Stimulated activated CD4-positive, alpha-beta T cell treated with anti-CD3 and anti-CD28 coated beads, Interleukin-15, amount 100 ng/mL, for 48 hours (primary cell): ENCODE data around the gene DNAJB12.
"Not testable (repeated sequence)": the region's sequence is repeated elsewhere in the genome, so short reads cannot be mapped to it uniquely, and the experiment has no call there.

ENCODE experiments used
- DNase-seq, 2 donors: peaks; one replicate each; pipeline ENCODE4 v3.0.0-alpha.2; 2020; ENCODE audit warnings: low read depth in 2 of 2

The DNAJB12 gene

DNA sequence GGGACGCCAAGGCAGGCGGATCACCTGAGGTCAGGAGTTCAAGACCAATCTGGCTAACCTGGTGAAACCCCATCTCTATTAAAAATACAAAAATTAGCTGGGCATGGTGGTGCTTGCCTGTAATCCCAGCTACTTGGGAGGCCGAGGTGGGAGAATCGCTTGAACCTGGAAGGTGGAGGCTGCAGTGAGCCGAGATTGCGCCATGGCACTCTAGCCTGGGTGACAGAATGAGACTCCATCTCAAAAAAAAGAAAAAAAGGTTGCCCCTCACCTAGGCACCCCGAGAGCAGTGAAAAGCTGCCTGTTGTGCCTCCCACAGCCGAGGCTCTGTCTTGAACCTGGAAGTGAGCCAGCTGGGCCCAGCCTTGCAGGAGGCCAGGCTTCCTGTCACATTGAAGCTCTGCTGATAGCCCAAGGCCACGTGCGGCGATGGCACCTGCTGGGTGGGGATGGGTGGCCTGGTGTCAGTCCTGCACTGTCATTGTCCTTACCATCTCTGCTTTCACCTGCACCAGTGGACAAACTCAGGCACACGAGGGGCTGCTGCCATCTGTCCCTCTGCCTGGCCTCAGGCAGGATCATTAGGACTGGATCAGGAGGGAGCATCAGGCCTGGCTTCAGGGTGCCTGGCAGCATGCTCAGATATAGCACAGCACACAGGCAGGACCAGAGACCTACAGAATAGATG lies 37.8 kb downstream of the DNAJB12 start:
- DNase-seq, result no peak

DNA sequence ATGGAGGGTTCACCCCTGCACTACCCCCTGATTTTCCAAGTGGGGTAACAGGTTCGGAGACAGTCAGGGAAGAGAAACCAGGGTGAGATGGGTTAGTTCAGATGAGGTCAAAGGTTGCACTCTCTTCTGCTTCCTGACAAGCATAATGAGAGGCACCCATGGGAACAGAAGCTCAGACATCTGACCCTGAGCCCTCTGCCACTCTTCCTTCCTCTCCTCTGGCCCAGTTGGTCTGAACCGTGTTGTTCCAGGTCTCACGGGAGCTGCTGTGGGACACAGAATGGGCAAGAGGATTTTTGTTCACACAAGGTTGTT lies 38.4 kb downstream of the DNAJB12 start:
- no peak for DNase-seq

DNA sequence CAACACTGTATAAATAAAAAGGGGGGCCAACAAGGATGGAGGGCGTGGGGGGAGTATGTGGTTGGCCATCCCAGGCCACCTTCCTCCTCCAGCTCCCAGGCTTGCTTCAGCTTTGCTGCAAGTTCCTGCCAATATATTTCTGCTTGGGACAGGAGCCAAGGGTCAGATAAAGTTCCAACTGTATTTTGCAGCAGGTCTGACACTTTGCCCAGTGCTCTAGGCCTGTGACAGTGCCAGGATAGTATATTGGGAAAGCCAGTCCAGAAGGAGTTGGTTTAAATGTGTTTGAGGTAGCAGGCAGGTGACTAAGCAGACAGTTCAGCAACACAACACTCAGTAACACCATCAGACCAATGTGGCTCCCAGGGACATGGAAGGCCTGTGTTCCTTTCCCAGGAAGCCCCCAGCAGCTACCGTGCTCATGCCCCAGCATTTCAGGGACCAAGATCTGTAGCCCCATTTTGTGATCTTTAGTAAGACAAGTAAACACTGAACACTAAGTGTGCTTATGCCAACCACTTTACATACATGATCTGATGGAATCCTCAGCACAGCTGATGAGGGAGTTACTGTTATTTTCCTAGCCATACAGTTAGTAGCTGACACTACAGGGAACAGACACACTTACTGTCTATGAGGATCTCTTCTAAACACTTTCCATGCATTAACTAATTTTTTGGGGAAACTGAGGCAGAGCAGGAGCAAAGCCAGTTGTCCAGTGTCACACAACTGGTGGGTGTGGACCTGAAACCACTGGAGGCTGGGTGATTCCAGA lies 38.9 kb downstream of the DNAJB12 start:
- DNase-seq, result no peak

DNA sequence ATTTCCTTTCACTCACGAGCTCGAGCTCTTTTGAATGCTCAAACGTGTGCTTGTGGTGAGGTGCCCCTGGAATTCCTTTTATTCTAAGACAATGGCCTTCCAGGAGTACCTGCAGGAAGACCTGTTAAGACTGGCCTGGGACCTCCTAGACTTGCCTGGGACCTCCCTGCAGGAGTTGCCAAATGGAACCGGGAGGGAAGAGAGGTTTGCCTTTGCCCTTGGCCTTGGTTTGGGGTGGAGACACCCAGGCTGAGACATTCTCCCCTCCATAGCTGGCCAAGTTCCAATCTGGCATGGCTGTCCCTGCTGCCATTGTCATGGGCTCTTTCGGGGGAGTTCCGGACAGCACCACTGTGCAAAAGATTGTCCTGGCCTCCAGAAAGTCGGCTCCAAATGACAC lies 39.7 kb downstream of the DNAJB12 start:
- DNase-seq, result no peak

DNA sequence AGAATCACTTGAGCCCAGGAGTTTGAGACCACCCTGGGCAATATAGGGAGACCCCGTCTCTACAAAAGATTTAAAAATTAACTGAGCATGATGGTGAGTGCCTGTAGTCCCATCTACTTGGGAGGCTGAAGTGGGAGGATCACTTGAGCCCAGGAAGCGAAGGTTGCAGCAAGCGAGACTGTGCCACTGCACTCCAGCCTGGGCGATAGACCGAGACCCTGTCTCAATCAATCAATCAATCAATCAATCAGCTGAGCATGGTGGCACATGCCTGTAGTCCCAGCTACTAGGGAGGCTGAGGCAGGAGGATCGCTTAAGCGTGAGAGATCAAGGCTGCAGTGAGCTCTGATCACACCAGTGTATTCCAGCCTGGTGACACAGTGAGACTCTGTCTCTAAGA lies 40.5 kb downstream of the DNAJB12 start:
- DNase-seq, result no peak

DNA sequence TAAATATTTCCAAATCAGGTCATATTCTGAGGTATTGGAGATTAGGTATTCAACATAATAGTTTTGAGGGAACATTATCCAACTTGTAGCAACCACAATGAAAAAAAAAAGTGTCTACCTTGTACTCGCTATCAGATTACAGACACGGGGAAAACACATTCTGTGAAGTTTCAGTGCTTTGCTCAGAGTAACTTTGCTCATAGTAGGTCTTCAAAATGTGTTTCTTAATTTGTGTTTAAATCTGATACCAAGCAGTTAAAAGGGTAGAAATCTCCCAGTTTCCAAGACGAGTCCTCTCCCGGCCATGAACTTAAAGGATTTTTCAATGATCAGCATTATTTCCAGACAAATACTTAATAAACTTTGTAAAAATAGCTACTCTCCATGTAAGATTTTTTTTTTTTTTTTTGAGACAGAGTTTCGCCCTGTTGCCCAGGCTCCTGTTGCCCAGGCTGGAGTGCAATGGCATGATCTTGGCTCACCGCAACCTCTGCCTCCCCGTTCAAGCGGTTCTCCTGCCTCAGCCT lies 41.8 kb downstream of the DNAJB12 start:
- no peak for DNase-seq

DNA sequence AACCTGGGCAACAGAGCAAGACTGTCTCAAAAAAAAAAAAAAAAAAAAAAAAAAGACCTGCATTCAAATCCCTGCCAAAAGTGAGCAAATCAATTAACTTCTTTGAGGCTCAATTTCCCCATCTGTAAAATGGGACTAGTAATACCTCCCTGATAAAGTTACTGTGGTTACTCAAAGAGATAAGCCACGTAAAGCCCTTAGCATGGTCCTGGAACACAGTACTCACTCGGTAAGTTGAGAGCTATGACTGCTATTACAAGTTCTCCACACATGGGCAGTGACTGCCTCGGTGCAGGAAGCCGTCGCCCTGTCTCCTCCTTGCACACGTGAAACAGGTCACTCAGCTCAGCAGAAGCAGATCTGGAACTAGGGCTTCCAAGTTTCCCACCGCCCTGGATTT lies 43.1 kb downstream of the DNAJB12 start:
- no peak for DNase-seq

DNA sequence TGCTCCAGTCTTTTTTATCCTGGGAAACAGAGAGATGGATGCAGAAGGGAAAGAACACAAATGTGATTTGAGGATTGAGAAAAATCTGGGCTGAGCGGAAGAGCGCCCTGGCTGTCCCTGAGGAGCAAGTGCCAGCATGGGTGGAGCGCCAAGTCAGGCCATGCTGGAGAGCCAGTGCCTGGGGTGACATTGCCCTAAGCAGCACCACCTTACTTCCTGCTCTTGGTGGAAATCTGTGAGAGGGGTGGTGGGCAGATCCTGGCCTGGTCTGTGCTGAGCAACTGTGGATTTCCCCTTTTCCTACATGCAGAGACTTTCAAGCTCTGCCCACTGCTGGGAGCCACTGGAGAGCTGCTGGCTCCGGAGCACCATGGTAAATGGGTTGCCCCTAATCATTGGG lies 44.1 kb downstream of the DNAJB12 start:
- no peak for DNase-seq

DNA sequence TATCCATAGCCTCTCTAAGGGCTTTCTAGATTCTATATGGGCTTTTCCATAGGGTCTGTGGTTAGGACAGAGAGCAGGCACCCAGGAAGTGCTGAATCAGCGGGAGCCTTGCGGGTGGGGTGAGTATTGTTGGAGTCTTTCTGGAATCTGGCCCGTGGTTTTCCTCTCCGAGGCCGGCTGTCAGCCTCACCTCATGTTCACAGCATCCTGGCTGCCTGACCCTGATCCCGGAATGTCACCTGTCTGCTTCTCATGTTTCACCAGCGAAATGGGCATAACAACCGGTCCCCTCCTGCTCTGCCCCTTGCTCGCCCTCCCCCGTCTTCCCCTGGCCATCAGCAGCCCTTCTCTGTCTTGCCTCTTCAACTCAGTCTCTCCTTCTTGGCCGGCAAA lies 44.5 kb downstream of the DNAJB12 start:
- DNase-seq, result no peak

DNA sequence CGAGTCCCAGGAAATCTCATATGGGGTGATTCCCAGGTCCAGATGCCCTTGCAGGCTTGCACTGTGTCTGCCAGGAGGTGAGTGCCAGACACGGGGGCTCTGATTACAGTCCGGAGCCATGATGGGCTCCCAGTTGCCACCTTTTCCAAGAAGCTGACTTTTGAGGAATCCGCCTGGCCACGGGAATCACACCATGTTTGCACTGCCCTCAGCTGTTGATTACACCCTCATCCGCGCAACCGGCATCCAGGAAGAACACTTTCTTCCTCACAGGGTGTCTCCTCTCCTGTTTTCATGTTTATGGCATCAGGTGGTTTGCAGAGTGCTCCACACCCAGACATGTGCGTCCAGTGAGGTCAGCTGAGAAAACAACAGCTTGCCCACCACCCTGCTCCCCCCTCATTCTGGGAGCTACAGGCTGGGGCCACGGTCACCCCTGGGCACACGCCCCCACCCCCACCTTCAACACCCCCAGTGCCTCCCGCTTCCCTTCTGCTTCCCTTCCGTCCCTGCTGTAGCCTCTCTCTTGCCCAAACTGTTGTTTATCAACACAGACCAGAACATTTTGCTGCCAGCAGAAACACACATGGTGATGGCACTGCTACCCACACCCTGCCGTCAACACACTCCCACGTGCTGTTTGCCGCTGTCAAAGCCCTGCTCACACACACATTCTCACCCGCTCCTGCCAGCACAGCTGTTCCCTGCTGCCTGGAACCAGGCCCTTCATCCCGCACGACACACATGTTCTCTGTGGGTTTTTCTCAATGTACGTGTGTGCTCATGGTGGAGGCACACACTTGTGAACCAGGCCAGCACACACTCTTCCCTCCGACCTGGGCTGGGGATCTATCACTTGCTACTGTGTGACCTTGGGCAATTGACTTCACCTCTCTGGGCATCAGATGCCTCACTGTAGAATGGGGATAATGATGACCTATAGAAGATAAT lies 45.2 kb downstream of the DNAJB12 start:
- no peak for DNase-seq

DNA sequence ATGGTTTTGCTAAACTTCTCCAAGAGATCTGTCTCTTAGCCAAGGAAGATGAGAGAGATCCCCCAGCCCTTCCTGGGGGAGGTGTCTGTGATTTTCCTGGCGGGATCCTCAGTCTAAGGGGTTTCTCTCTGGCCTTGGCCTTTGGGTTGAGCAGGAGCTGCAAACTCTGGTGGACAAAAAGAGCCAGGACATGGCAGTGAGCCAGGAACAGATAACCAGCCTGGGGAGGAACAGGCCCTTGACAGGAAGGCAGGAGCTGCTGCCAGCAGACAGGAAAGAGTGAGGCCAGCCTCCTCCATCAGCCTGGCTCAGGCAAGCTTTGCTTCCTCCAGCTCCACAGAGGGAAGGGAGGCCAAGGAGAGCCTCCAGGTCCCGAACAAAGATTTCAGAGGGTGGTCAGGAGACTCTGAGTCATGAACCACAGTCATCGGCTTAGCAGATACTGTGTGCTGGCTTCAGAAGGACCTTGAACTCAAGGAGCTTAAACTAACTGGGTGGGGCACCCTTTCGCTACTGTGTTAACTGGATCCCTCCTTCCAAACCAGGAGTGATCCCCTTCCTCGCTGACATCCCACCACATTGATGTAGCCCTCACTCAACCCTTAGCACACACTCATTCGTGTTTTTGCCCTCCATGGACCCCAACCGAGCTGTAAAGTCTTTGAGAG lies 46.3 kb downstream of the DNAJB12 start:
- no peak for DNase-seq

DNA sequence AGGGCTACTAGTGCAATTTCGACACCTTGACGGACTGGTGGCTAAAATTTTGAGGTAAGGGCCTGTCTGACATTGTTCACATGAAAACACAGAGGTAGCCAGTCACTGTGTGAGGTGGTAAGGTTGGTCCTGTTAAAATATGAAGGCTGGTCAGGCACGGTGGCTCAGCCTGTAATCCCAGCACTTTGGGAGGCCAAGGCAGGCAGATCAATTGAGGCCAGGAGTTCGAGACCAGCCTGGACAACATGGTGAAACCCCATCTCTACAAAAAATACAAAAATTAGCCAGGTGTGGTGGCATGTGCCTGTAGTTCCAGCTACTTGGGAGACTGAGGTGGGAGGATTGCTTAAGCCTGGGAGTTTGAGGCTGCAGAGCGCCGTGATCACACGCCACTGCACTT lies 47.0 kb downstream of the DNAJB12 start:
- DNase-seq, result not testable (repeated sequence)

DNA sequence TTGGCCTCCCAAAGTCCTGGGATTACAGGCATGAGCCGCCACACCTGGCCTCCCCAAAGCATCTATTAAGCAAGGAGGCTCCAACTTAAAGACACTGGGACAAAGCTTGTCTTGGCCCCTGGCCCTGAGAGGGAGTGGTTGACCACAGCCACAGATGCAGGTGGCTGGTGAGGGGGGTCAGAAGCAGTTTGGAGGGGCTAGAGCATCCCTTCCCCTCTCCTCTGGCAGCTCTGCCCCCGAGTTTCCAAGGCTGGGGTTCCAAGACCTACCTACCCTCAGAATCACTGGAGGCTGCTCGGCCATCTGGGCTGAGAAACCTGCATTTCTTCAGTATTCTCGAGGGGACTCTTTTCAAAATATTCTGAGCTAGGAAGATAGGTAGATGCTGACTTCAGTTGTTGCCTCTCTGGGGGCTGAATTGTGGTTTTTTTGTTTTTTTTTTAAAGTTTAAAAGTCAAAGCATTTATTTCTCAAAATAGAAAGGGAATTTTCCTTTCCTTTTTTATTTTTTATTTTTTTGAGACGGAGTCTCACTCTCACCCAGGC lies 48.4 kb downstream of the DNAJB12 start:
- DNase-seq, result no peak

DNA sequence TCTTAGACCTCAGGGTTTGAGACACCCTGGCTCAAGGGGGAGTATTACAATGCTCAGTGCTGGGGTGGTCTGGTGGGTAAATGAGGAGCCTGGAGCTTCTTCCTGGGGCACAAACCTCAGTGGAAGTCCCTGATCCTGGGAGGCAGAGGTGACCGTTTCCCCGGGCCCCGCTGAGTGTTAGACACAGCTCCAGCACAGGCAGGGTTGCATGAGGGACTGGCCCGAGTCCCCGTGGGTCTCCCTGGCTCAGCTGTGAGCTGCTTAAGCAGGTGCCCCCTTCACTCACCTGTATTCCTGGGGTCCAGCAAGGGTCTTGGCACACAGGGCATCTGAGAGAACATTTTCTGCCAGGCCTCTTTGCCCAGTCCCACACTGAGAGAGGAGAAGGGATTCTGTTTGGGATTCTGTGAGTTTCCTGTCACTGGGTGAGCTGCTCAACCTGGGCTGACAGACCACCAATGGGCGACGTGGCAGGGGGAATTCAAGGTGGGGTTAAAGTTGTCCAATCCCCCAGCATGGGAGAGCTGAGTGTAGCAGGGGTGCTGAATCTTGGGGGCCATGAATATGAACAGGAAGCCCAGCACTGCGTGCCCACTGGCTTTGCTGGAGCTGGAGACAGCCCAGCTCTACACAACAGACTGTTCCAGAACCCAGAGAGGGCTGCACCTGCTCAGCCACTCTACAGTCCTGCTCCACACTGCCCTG lies 51.1 kb downstream of the DNAJB12 start:
- no peak for DNase-seq

DNA sequence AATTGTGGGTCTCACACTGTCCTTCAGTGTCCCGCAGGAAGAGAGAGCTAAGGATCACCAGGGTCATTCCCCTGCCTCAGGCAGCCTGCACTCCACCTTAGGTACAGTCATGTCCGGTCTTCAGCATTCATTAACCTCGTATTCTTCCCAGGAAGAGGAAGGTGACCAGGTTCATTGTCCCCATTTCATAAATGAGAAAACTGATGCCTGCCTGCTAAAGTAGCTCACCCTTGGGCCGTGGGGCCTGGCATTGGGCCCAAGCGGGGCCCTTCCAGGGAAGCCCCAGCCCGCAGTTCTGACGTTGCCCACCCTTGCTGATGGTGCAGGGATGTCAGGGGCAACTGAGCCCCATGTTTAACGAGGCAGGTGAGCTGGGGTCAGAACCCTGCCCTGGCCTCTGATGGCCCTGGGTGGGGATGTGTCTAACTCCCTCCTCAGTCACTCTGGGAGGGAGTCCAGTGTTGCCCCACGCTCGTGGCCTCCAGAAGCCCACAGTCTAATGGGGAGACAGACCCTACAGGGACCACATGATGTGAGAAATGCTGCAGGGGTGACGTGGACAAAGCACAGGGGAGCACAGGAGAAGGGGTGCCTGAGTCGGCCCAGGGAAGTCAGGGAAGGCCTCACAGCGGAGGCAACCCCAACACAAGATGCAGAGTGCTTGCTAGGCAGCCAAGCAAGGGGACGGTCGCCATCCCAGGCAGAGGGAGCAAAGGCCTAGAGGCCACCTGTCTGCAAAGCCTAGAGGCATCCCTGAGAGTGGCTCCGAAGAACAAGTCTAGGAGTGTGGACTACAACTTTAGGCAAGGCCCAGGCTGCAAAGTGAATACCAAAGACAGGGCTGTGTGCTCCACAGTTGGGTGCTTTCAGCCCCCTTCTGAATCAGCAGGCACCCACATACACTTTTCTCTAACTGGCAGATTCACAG lies 55.9 kb downstream of the DNAJB12 start:
- DNase-seq, result no peak

DNA sequence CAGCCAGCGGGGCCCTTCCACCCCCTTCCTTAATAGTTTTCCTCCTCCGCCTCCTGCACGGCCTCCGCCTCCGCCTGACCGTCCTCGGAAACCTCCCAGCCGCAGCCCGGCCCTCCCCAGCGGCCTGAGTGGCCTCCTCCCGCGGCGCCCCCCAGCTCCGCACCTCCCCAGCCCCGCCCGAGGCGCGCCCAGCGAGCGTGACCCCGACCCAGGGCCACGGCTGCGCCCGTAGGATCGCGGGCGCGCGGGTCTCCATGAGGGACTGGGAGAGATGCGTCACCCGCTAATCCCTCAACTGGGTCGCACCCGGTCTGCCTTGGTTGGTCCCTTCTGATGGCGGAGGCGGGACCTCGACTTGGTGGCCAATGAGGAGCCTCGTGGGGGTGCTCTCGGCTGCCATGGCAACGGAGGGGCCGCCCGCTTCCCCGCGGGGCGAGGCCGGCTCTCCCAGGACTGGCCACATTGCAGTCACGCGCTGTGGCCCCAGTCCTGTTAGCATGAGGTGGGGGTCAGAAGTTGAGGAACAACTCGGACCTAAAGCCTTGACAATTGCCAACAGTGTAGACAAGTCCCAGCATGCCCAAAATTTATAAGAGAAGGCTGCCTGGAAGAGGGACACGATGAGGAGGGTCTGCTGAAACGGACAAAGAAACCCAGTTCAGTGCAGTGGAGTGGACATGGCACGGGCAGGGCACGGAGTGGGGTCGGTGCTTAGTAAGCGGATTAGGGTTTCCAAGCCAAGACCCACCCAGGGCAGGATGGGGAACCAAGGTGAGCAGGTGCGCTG lies 56.7 kb downstream of the DNAJB12 start:
- DNase-seq, result peak; percentile 95 to 96

DNA sequence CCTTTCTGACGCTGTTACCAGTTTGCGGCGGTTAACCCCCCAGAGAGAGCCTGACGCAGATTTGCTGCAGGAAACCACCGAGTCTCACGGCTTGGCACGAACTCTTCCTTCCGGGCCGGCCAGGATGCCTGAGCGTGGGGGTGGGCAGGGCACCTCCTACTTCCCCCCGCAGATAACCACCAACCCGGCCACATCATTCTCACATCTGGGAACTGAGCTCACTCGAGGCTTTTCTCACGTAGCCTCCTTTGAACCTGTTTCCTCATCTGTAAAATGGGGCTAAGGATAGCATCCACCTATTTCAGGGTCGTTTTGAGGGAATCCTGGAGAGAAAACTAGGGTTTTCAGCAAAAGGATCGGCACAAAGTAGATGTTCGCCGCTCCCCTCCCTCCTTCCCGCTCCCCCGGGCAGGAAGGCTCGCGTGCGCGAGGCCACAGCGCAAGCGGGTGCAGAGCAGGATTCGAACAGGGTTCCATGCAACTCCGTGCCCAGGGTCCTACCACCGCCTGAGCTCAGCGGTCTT lies 57.4 kb downstream of the DNAJB12 start:
- DNase-seq, result peak; percentile 94 to 98

DNA sequence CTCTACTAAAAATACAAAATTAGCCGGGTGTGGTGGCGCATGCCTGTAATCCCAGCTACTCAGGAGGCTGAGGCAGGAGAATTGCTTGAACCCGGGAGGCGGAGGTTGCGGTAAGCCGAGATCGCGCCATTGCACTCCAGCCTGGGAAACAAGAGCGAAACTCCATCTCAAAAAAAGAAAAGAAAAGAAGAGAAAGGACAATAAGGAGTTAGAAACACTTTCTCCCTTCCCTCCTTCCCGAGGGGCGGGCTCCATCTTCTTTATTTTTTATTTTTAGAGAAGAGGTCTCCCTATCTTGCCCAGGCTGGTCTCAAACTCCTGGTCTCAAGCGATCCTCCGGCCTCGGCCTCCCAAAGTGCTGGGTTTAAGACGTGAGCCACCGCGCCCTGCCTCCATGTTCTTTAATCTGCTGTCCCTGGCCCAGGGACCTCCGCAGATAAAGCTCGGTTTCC lies 57.9 kb downstream of the DNAJB12 start:
- not testable (repeated sequence) for DNase-seq
